SK-N-SH treated with all-trans-retinoic acid at 6 μM for 48 hours (cell line): ENCODE results near the gene EPN3.

ENCODE experiments used
- CREB5 ChIP-seq: fragments of 250-450 bp; sonication (Bioruptor Pico); IDR thresholded peaks from 2 replicates; pipeline ENCODE4 v1.5.1; 2020; ENCODE audit warnings: low read depth, mild to moderate bottlenecking, moderate library complexity
- PATZ1 ChIP-seq: fragments of 250-450 bp; sonication (Bioruptor Pico); IDR thresholded peaks from 2 replicates; pipeline ENCODE4 v1.8.0; 2020; ENCODE audit warnings: mild to moderate bottlenecking, moderate library complexity, borderline replicate concordance
- POU6F1 ChIP-seq: fragments of 250-450 bp; sonication (Bioruptor Pico); IDR thresholded peaks from 2 replicates; pipeline ENCODE4 v1.8.0; 2021; ENCODE audit warnings: low read depth, mild to moderate bottlenecking, moderate library complexity, borderline replicate concordance
- ZC3H10 ChIP-seq: fragments of 250-450 bp; sonication (Bioruptor Pico); IDR thresholded peaks from 2 replicates; pipeline ENCODE4 v1.5.1; 2021; ENCODE audit warnings: mild to moderate bottlenecking, moderate library complexity
- ZNF565 ChIP-seq: fragments of 450-650 bp; formaldehyde crosslinking; conservative IDR thresholded peaks from 2 replicates; pipeline ENCODE4 v1.5.0; 2020; ENCODE audit warnings: low read depth, mild to moderate bottlenecking, moderate library complexity

- TF ChIP-seq CREB5 (CRISPR knock-in tag) (no peak), PATZ1 (CRISPR knock-in tag) (no peak), ZNF565 (CRISPR knock-in tag) (no peak), ZC3H10 (CRISPR knock-in tag) (no peak), POU6F1 (CRISPR knock-in tag) (no peak)
Measured at GRCh38 chr17:50505591-50506130, 26.9 kb upstream of the EPN3 start.
